Right hindlimb (tissue), 1 donor: ENCODE data around the gene ALG1.
"Not testable (repeated sequence)": the region's sequence is repeated elsewhere in the genome, so short reads cannot be mapped to it uniquely, and the experiment has no call there.

Experiments used
- DNase-seq: peaks from one replicate; pipeline ENCODE4 v3.0.0-alpha.2; 2018

Gene ALG1

GRCh38 chr16:5103296-5104032, 31.8 kb downstream of the ALG1 start:
- not testable (repeated sequence) for DNase-seq

- not testable (repeated sequence) for DNase-seq
Measured at GRCh38 chr16:5105039-5105438, 33.4 kb downstream of the ALG1 start.

- no peak for DNase-seq
Measured at GRCh38 chr16:5108505-5109158, 37.0 kb downstream of the ALG1 start.

- not testable (repeated sequence) for DNase-seq
Measured at GRCh38 chr16:5110933-5111332, 39.3 kb downstream of the ALG1 start.

GRCh38 chr16:5116780-5117295, 45.2 kb downstream of the ALG1 start:
- DNase-seq: not testable (repeated sequence)

GRCh38 chr16:5117300-5118087, 45.9 kb downstream of the ALG1 start:
- peak; percentile 70 for DNase-seq

GRCh38 chr16:5131467-5132004, 59.9 kb downstream of the ALG1 start:
- DNase-seq: not testable (repeated sequence)

GRCh38 chr16:5132915-5133600, 61.4 kb downstream of the ALG1 start:
- DNase-seq: not testable (repeated sequence)

- DNase-seq: not testable (repeated sequence)
Measured at GRCh38 chr16:5134739-5135452, 63.3 kb downstream of the ALG1 start.
